Lower leg skin (tissue), 3 donors: ENCODE data around the gene NOP9.

Experiments
- POLR2A ChIP-seq, 2 donors: fragments of 450-650 bp; IDR thresholded peaks; one replicate each; pipeline ENCODE4 v1.6.1; 2016 to 2017; ENCODE audit warnings: antibody characterized with exemption in 2 of 2, mild to moderate bottlenecking in 1 of 2, moderate library complexity in 1 of 2
- TF ChIP-seq, protein P1 (sequence below), 3 donors: fragments of 450-650 bp; IDR thresholded peaks; one replicate each; pipeline ENCODE4 v1.5.1; 2016; ENCODE audit warnings: antibody characterized with exemption in 3 of 3, mild to moderate bottlenecking in 3 of 3, moderate library complexity in 2 of 3

- TF ChIP-seq, protein P1, sequence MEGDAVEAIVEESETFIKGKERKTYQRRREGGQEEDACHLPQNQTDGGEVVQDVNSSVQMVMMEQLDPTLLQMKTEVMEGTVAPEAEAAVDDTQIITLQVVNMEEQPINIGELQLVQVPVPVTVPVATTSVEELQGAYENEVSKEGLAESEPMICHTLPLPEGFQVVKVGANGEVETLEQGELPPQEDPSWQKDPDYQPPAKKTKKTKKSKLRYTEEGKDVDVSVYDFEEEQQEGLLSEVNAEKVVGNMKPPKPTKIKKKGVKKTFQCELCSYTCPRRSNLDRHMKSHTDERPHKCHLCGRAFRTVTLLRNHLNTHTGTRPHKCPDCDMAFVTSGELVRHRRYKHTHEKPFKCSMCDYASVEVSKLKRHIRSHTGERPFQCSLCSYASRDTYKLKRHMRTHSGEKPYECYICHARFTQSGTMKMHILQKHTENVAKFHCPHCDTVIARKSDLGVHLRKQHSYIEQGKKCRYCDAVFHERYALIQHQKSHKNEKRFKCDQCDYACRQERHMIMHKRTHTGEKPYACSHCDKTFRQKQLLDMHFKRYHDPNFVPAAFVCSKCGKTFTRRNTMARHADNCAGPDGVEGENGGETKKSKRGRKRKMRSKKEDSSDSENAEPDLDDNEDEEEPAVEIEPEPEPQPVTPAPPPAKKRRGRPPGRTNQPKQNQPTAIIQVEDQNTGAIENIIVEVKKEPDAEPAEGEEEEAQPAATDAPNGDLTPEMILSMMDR (IDR thresholded peaks at IDR 0.05) = no peak
- TF ChIP-seq POLR2A (IDR thresholded peaks at IDR 0.05) = no peak
Observed at GRCh38 chr14:24324024-24324423, 24.4 kb downstream of the NOP9 start.
